Mesothelial cell of epicardium (in vitro differentiated cells): ENCODE results near the gene NHSL1. TPM values are rescaled to one million over a fixed set of nuclear protein-coding genes. Genes with fewer than 3 reads are reported as not detected.

ENCODE experiments used
- DNase-seq, 2 experiments: peaks; one replicate each; pipeline ENCODE4 v3.0.0; 2021; ENCODE audit warnings: low spot score in 2 of 2; ENCODE audit not compliant: unreplicated experiment in 2 of 2
- H3K27ac Mint-ChIP-seq: 2 replicates; pipeline ENCODE4 v1.8.0; 2021; ENCODE audit warnings: mixed read lengths
- H3K27me3 Mint-ChIP-seq: 2 replicates; pipeline ENCODE4 v1.8.0; 2021; ENCODE audit warnings: low read depth, mixed read lengths
- H3K36me3 Mint-ChIP-seq: 2 replicates; pipeline ENCODE4 v1.8.0; 2021; ENCODE audit warnings: mixed read lengths
- H3K4me1 Mint-ChIP-seq: 2 replicates; pipeline ENCODE4 v1.8.0; 2021; ENCODE audit warnings: mixed read lengths
- H3K4me3 Mint-ChIP-seq: 2 replicates; pipeline ENCODE4 v1.8.0; 2021; ENCODE audit warnings: mild to moderate bottlenecking, moderate library complexity, mixed read lengths
- H3K9me3 Mint-ChIP-seq: 2 replicates; pipeline ENCODE4 v1.8.0; 2021; ENCODE audit warnings: mixed read lengths
- total RNA-seq: library from RNA; stranded (reverse); gene quantifications from 3 replicates; pipeline ENCODE4 v1.2.1, GENCODE V29; 2021
- TF ChIP-seq, protein P1 (sequence below): fragments of 200-600 bp; sonication (generic); IDR thresholded peaks from one replicate; pipeline ENCODE4 v1.5.0; 2021; ENCODE audit warnings: antibody characterized with exemption; ENCODE audit not compliant: unreplicated experiment

Gene NHSL1
- total RNA-seq, 1 donor from 2014 or later, result 68.0 TPM

DNA sequence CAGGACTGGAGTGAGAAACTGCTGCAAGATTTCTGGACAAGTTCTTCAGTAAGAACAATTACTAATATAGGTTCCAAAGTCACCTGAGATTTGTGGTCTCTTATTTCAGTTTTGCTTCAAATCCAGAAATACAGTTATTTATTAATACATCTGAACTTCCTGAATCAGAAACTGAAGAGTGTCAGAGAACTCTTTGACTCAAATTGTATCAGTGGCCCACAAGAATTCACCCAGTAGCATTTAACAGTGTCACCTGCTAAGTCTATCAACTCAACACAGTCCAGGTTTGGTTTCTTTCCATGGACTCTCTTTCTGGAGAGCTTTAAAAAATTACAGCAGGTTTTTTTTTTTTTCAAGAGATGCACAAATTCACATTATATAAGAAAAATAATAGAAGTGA lies 18.8 kb upstream of the NHSL1 start:
- peaks cover 6% of the 10 kb centered on the region for H3K4me1 Mint-ChIP-seq
- H3K27me3 Mint-ChIP-seq, result no peaks in the 10 kb centered on the region
- TF ChIP-seq, protein P1, sequence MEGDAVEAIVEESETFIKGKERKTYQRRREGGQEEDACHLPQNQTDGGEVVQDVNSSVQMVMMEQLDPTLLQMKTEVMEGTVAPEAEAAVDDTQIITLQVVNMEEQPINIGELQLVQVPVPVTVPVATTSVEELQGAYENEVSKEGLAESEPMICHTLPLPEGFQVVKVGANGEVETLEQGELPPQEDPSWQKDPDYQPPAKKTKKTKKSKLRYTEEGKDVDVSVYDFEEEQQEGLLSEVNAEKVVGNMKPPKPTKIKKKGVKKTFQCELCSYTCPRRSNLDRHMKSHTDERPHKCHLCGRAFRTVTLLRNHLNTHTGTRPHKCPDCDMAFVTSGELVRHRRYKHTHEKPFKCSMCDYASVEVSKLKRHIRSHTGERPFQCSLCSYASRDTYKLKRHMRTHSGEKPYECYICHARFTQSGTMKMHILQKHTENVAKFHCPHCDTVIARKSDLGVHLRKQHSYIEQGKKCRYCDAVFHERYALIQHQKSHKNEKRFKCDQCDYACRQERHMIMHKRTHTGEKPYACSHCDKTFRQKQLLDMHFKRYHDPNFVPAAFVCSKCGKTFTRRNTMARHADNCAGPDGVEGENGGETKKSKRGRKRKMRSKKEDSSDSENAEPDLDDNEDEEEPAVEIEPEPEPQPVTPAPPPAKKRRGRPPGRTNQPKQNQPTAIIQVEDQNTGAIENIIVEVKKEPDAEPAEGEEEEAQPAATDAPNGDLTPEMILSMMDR, result no peak
- no peak for DNase-seq
- peaks cover 38% of the 10 kb centered on the region for H3K36me3 Mint-ChIP-seq
- no peak overlapping the region for H3K4me3 Mint-ChIP-seq
- peaks cover 7% of the 10 kb centered on the region for H3K9me3 Mint-ChIP-seq
- no peak overlapping the region for H3K27ac Mint-ChIP-seq

DNA sequence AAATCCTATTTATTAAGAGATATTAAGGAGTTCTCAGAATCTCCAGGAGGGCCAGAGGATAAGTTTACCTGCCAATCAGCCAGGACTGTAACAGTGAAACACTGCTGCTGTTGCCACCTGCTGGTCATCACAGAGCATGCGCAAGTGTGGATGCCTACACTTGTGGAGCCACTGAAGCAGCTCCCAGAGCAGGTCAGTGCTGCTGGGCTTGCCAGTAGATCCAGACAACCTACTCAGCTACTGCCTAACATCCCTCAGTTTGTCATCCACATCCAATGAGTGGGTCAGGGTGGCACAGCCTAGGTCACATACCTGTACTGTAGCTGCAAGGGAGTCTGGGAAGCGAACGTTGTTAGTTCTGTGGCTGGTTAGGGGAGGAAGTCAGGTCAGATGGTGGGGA lies 18.3 kb upstream of the NHSL1 start:
- peaks cover 7% of the 10 kb centered on the region for H3K9me3 Mint-ChIP-seq
- no peak for DNase-seq

DNA sequence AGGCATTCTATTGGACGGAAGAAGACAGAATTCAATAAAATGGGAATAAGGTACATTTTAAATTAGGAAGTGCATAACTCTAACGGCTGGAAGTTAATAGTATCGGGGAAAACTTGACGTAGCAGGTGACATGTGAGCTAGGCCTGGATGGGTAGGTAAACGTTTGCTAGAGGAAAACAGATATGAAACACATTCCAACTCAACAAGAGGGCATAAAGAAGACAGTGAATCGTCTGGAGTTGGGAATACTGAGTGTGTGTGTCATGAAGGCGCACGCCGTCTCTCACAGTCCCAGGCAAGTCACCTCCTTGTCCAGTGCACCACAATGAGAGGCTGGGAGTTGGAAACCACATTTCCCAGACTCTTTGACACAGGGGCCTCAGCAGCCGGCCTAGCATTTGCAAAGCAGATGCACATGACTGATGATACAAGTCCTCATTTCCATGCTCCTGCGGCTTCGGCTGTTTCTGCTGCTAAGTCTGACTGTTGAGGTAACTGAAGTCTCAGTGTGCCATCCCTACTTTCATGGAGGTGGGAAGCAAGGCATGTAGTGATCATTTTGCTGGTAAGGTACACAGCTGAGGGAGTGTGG lies 16.5 kb upstream of the NHSL1 start:
- no peak overlapping the region for H3K27ac Mint-ChIP-seq
- H3K9me3 Mint-ChIP-seq, result peaks cover 7% of the 10 kb centered on the region
- TF ChIP-seq, protein P1, result no peak
- H3K4me3 Mint-ChIP-seq, result no peak overlapping the region
- H3K4me1 Mint-ChIP-seq, result peaks cover 27% of the 10 kb centered on the region
- H3K27me3 Mint-ChIP-seq, result no peaks in the 10 kb centered on the region
- H3K36me3 Mint-ChIP-seq, result peaks cover 30% of the 10 kb centered on the region
- no peak for DNase-seq

More for the DNA sequence above, 18.3 kb upstream of the NHSL1 start:
- peaks cover 11% of the 10 kb centered on the region for H3K4me1 Mint-ChIP-seq
- TF ChIP-seq, protein P1, result peak; percentile 26
- no peak overlapping the region for H3K27ac Mint-ChIP-seq
- H3K36me3 Mint-ChIP-seq, result peaks cover 37% of the 10 kb centered on the region
- no peak overlapping the region for H3K4me3 Mint-ChIP-seq
- no peaks in the 10 kb centered on the region for H3K27me3 Mint-ChIP-seq

DNA sequence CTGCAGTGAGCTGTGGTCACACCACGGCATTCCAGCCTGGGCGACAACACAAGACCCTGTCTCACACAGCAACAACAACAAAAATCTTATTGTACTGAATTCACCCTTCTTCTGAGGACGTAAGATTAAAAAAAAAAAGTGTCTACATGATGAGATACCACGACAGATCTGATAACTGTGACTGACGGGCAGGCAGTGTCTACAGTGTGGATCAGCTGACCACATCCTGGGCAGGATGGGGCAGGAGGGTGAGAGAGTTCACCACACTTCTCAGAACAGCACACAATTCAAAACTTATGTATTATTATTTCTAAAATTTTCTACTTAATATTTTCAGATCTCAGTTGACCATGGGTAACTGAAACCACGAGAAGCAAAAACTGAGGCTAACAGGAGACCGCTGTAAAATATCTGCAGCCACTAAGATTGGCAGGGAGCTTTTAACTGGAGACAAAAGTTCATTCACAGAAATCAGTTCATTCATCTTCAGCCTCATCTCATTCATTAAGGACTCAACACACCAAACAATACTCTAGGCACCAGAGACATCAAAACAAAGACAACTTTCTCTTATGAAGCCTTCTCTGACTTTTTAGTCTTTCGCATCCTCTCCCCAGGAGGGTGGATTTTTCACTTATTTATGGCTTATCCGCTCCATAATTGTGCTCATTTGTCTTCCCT lies 15.7 kb upstream of the NHSL1 start:
- Mint-ChIP-seq H3K36me3 (peaks cover 27% of the 10 kb centered on the region), H3K9me3 (peaks cover 7% of the 10 kb centered on the region), H3K27me3 (no peaks in the 10 kb centered on the region), H3K4me3 (no peak overlapping the region), H3K4me1 (peaks cover 33% of the 10 kb centered on the region), H3K27ac (no peak overlapping the region)
- TF ChIP-seq, protein P1, result no peak
- no peak for DNase-seq

DNA sequence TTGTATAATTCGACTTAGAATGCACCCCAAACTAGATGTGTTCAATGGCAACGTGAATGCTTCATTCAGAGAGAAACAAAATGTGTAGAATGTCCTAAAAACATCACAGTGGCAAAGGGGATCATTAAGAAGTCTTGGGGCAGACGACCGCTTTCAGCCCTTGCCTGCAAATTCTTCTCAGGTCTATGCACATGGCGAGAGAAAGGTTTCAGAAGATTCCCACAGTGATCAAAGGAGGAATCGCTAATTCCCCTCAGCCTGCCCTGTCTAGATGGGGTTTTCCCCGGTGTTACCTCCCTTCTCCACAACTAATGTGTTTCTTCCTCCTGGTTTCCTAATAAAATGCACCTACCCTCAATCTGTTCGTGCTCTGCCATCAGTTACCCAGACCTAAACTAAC lies 13.3 kb upstream of the NHSL1 start:
- TF ChIP-seq, protein P1, result no peak
- H3K27ac Mint-ChIP-seq, result peak overlapping the region; percentile 54
- H3K36me3 Mint-ChIP-seq, result peaks cover 18% of the 10 kb centered on the region
- H3K4me3 Mint-ChIP-seq, result no peak overlapping the region
- no peak for DNase-seq
- peaks cover 56% of the 10 kb centered on the region for H3K4me1 Mint-ChIP-seq
- H3K9me3 Mint-ChIP-seq, result peaks cover 3% of the 10 kb centered on the region
- no peaks in the 10 kb centered on the region for H3K27me3 Mint-ChIP-seq
